Smooth muscle cell of the brain vasculature (primary cell): ENCODE measurements around the gene FOXK2.

Experiments used
- DNase-seq: peaks from one replicate; pipeline ENCODE4 v3.0.0-alpha.2; 2012; ENCODE audit warnings: low read depth, low spot score

Gene FOXK2

GRCh38 chr17:82639628-82640027 is 120.1 kb downstream of the FOXK2 start:
- DNase-seq, result no peak

DNA sequence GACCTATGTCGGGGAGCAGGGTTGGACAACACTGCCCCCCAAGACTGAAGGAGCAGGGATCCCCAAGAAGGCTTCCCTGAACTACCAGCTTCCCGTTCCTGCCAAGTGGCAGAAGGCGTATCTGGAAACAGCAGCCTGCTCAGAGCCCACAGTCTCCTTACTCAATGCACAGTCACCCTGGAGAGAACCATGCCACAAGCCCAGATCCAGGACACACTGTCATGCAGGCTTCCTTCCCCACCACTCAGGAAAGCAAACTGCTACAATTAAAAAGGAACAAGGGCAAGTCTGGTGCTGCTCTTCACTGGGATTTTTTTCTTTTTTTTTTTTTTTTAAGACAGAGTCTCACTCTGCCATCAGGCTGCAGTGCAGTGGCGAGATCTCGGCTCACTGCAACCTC is 120.5 kb downstream of the FOXK2 start:
- no peak for DNase-seq

GRCh38 chr17:82642022-82642421 is 122.5 kb downstream of the FOXK2 start:
- no peak for DNase-seq

DNA sequence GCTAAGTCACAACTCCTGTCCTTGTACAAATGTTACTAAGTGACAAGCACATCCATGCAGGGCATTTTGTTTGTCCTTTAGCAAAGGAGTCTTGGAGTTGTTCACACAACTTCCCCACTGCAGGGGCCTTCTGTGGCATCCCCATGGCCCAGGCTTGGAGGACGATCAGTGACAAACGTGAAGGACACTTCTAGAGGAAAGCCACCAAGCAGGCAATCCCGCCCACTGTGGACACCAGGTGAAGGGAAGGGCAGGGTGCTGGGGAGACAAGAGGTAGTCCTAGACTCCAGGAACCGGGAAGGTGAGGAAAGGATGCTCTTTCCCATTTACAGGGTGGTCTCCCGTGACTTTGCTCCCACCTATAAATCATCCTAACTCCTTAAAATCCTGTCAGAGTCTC is 124.6 kb downstream of the FOXK2 start:
- DNase-seq, result no peak

GRCh38 chr17:82645516-82645915 is 126.0 kb downstream of the FOXK2 start:
- no peak for DNase-seq

DNA sequence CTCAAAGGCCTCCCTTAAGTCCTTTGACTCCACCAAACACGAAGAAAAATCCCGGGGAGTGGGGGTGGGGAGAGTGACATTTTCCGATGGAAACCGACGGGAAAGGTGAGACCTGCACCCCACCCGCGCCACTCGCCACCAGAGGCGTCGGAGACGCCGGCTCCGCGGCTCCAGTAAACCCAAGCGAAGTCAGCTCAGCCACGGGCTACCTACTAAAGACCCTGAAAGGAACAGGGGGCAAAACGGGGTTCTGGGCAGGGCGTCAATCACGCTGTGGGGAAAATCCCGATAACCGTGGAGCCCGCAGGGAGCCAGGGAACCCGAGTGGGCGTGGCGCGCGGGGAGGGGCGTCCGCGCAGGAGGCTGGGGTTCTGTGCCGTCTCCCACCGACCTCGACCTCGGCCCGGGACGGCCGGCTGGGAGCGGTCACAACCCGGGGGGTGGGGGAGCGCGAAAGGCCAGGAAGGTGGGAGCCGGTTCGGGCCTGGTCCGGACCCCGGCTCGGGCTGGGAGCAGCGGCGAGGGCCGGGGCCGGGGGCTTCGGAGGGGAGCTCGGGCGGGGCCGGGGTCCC is 128.1 kb downstream of the FOXK2 start:
- DNase-seq, result no peak

DNA sequence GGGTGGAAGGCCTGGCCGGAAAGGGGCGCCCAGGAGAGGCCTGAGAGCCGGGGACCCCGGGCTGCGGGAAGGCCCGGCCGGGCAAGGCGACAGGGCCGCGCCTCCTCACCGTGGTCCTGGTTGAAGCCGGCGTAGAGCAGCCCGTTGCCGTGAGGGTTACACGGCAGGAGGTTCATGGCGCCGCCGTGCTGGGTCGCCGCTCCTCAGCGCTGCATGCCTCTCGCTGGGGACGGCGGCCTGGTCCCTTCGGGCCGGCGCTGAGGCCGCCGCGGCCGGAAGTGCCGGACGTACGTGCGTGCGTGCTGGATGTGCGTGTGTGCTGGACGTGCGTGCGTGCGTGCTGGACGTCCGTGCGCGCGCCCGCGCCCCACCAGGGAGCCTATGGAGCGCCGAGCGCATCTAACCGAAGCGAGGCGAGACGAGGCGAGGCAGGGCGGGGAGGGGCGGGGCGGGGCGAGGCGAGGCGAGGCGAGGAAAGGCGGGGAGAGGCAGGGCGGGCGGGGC is 128.7 kb downstream of the FOXK2 start, which contains the start of gene WDR45B:
Gene WDR45B (minus strand): TSS at position 280 of the 504 bp plus-strand sequence. CDS start 104 bp downstream, at position 176.
- DNase-seq, result peak; percentile 95

- no peak for DNase-seq
Observed at GRCh38 chr17:82648742-82649331, 129.3 kb downstream of the FOXK2 start.

DNA sequence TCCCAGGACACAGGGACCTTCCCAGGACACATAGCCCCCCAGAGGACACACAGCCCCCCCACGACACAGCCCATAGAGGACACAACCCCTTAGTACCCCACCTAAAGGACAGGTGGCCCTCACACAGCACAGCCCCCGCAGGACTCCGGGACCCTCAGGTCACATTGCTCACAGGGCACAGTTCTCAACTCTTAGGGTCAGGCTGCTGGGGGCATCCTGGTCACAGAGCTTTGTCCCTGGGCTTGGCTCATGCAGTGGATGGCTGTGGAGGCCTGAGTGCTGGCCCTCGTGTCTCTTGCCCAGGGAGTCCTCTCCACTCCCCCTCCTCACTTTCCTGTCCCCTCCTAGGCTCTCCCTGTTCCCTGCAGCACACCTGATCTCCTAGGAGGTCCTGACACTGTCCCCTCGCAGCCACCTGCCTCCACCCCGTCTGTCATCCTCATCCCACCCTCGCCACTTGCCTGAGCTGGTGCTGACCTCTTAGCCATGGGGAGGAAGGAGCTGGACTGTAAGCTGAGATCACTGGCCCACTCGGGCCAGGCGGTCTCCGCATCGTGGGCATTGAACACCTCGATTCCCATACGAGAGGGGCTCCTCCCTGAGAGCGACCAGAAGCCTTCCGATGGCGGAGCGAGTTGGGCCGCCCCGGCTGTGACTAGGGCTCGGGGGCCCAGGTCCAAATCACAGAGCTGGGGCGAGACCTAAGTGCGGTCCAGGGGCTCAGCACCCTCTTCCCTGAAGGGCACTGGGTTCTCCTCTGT is 130.1 kb downstream of the FOXK2 start:
- DNase-seq, result no peak

DNA sequence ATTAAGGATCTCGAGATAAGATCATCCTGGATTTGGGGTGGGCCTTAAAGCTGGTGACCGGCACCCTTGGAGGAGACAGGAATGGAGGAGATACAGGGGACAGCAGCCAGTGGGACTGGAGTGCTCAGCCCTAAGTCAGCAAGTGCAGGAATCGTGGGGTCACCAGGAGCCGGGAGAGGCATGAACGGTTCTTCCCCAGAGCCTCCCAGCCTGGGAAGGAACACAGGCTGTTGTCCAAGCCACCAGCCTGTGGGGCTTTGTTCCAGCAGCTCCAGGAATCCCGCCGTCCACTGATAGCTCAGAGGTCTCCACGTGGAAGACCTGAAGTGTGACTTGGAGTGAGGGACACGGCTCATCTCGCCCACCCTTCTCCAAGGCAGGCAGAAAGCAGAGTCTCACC is 131.2 kb downstream of the FOXK2 start:
- DNase-seq, result no peak

- DNase-seq, result no peak
Observed at GRCh38 chr17:82653651-82654528, 134.4 kb downstream of the FOXK2 start.
